HG03521 (cell line): ENCODE results near the gene PRPSAP2.
"Not testable (repeated sequence)": the region's sequence is repeated elsewhere in the genome, so short reads cannot be mapped to it uniquely, and the experiment has no call there.

Experiments used
- ATAC-seq: cut with Tn5 transposase; IDR thresholded peaks from one replicate; pipeline ENCODE4 v1.9.1; 2021; ENCODE audit warnings: mild to moderate bottlenecking, moderate library complexity; ENCODE audit not compliant: unreplicated experiment

Gene PRPSAP2, protein sequence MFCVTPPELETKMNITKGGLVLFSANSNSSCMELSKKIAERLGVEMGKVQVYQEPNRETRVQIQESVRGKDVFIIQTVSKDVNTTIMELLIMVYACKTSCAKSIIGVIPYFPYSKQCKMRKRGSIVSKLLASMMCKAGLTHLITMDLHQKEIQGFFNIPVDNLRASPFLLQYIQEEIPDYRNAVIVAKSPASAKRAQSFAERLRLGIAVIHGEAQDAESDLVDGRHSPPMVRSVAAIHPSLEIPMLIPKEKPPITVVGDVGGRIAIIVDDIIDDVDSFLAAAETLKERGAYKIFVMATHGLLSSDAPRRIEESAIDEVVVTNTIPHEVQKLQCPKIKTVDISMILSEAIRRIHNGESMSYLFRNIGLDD

GRCh38 chr17:18857864-18858566 lies at the start of gene PRPSAP2:
PRPSAP2 (plus strand) TSS chr17:18858131; CDS start chr17:18865834, 7,703 bp downstream.
- peak; percentile 63 for ATAC-seq

DNA sequence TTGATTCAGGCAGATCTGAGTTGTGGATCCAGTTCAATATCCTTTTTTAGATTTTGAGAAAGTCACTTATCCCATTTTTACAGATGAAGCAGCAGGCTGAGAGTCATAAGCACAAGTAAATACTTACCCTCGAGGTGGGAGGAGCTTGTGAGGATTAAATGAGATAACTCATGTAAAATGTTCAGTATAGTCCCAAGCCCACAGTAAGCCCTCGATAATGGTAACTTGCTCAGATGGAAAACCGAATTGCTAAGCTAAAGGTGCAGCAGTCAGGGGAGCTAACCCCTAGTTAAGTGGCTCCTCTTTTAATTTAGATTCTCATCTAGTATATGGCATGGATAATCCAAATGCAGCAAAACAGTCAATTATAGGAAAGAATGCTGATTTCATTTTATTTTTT lies 42.0 kb upstream of the PRPSAP2 start:
- ATAC-seq: not testable (repeated sequence)

GRCh38 chr17:18816489-18817371 lies 41.2 kb upstream of the PRPSAP2 start:
- ATAC-seq: not testable (repeated sequence)

DNA sequence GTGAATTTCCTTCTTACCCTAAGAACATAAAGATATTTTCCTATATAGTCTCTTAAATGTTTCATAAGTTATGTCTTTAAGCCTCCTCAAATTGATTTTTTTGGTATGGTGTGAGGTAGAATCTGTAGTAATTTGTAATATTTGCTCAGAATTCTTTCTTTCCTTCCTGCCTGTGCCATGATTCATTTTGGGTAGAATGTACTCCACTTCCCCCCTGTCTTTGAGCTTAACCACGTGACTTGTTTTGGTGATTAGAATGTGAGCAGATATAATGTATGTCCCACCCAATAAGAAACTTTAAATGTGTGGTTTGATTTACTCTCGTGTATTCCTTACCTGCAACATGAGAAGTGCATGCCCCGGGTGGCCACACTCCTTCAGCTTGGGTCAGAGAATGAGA lies 36.5 kb upstream of the PRPSAP2 start:
- ATAC-seq: not testable (repeated sequence)

- not testable (repeated sequence) for ATAC-seq
These were observed 30.3 kb upstream of the PRPSAP2 start for GRCh38 chr17:18827613-18828012.

DNA sequence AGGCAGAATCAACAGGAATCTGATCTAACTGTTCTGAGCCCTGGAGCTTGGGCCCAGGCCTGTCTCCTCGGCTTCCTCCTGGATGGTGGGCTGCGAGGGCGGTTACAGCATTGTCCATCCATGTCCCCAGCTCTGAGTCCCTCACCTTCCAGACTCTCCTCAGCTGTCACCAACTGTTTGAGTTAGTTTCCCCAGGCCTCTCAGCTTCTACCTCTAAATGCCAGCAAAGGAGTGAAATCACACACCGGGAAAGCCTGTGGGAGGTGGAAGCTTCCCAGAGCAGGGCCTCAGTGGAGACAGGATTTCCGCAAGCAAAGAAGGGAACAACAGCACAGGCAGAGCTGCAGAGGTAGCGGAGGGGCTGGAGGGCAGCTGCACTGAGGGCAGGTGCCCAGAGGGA lies 9.4 kb upstream of the PRPSAP2 start:
- no peak for ATAC-seq

- ATAC-seq: no peak
These were observed 7.3 kb upstream of the PRPSAP2 start for GRCh38 chr17:18850679-18851078.

- no peak for ATAC-seq
These were observed 6.7 kb upstream of the PRPSAP2 start for GRCh38 chr17:18851201-18851600.

GRCh38 chr17:18854956-18855355 lies 3.0 kb upstream of the PRPSAP2 start:
- no peak for ATAC-seq

- ATAC-seq: peak; percentile 74
These were observed 1.9 kb upstream of the PRPSAP2 start for GRCh38 chr17:18855831-18856569.

DNA sequence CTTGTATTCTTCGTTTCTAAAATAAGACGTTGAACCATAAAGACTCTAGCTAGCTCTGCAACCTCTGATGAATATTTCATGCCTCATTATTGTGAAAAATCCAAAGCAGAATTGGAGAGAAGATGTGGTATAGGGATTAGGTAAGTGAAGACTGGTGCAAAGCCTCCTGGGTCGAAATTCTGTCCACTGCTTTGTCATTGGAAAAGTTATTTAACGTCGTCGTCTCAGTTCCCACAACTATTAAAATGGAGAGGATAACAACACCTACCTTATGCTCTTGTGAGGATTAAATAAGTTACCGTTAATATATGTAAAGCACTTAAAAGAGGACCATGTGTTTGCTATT lies 1.4 kb upstream of the PRPSAP2 start:
- no peak for ATAC-seq

GRCh38 chr17:18858567-18859245 lies 775 bp downstream of the PRPSAP2 start:
- ATAC-seq: no peak

DNA sequence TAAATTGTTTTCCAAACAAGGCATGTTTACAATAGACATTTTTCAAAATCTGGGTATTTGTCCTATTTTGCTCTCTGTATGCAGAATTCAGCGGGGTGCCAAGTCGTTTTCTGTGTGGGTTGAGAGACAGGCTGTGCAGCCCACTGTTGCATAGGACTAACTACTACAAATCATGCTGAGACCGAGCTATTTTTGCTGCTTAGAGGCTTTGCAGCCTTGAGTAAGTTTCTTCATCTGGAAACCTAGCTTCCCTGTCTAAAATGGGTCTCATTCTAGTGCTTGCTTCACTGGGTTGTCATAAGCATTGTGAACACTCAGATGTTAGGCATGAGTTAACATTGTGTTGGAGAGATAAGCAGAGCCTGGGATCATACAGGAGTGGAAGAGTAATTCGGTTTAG lies 1.3 kb downstream of the PRPSAP2 start:
- ATAC-seq: no peak

DNA sequence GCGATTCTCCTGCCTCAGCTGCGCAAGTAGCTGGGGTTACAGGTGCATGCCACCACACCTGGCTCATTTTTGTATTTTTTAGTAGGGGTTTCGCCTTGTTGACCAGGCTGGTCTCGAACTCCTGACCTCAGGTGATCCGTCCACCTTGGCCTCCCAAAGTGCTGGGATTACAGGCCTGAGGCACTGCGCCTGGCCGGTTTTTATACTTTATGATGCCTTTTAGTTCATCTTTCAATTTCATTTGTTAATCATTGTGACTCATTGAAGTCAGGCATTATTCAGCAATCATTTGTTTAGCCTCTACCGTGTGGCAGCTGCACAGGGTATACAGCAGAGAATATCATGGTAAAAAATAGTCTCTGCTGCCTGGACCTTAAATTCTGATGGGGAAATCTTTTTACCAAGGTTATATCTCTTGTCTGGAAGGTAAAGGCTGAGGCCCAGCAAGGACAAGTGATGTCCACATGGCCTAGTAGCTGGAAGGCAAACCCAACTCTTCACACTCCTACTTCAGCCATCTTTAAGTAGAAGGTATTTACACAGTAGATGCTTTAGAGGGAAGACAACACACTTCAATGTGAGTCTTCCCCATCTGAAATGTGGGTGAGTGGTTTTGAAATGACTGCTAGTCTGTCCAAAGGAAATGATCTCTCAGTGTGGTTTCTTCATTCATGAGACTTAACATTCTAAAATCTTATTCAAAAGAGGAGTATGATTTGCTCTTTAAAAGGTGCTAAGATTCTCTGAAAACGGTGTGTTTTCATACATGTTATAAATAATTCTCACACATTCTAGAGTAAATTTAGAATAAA lies 2.4 kb downstream of the PRPSAP2 start:
- no peak for ATAC-seq

- no peak for ATAC-seq
These were observed 4.1 kb downstream of the PRPSAP2 start for GRCh38 chr17:18862011-18862410.

- not testable (repeated sequence) for ATAC-seq
These were observed 7.1 kb downstream of the PRPSAP2 start for GRCh38 chr17:18864996-18865395.

GRCh38 chr17:18866866-18867813 lies 9.2 kb downstream of the PRPSAP2 start:
- no peak for ATAC-seq

DNA sequence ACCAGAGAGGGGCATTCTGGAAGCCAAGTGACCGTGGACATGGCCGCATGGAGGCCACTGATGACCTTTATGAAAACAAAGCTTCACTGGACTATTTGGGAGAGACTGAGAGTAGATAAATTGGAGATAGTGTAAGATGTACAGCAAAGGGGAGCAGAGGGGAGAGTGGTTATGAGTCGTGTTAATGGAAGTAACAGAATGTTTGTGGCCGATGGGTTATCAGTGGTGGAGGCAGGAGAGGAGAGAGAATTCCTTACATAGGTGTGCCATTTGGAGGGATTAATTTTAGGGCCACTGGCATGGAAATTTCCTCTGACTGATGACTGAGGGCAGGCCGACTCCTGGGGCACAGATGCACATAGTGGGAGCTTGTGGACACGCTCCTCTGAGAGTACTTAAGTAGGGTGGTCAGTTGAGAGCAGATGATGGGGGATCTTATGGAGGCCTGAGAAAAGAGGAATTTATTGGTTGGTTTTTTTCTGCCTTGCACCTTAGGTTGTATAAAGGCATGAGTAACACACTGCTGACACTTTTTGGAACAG lies 19.2 kb downstream of the PRPSAP2 start:
- ATAC-seq: no peak
